HG02759 (cell line): ENCODE data around the gene MLIP.

Source experiments
- ATAC-seq: cut with Tn5 transposase; IDR thresholded peaks from one replicate; pipeline ENCODE4 v1.9.1; 2021; ENCODE audit warnings: mild to moderate bottlenecking, moderate library complexity; ENCODE audit not compliant: unreplicated experiment

The MLIP gene

GRCh38 chr6:54096811-54097210 lies 14.4 kb upstream of the MLIP start:
- ATAC-seq = no peak

GRCh38 chr6:54097753-54098152 lies 13.5 kb upstream of the MLIP start:
- no peak for ATAC-seq

- no peak for ATAC-seq
Measured at GRCh38 chr6:54098450-54099044, 12.7 kb upstream of the MLIP start.

- no peak for ATAC-seq
Measured at GRCh38 chr6:54099225-54099624, 12.0 kb upstream of the MLIP start.

GRCh38 chr6:54100411-54101006 lies 10.7 kb upstream of the MLIP start:
- ATAC-seq = peak; percentile 84

- no peak for ATAC-seq
Measured at GRCh38 chr6:54102238-54102637, 9.0 kb upstream of the MLIP start.

GRCh38 chr6:54103497-54103896 lies 7.7 kb upstream of the MLIP start:
- ATAC-seq = no peak

GRCh38 chr6:54106727-54107126 lies 4.5 kb upstream of the MLIP start:
- ATAC-seq = no peak

GRCh38 chr6:54107470-54108090 lies 3.7 kb upstream of the MLIP start:
- ATAC-seq = no peak

GRCh38 chr6:54108271-54108670 lies 3.0 kb upstream of the MLIP start:
- ATAC-seq = no peak

GRCh38 chr6:54109586-54109985 lies 1.7 kb upstream of the MLIP start:
- ATAC-seq = no peak

GRCh38 chr6:54112151-54112650 lies 958 bp downstream of the MLIP start:
- no peak for ATAC-seq

GRCh38 chr6:54114991-54115390 lies 3.7 kb downstream of the MLIP start:
- ATAC-seq = no peak

- ATAC-seq = no peak
Measured at GRCh38 chr6:54115966-54116365, 4.7 kb downstream of the MLIP start.

- ATAC-seq = no peak
Measured at GRCh38 chr6:54118117-54118516, 6.9 kb downstream of the MLIP start.

GRCh38 chr6:54125493-54125892 lies 14.2 kb downstream of the MLIP start:
- no peak for ATAC-seq

GRCh38 chr6:54130179-54130578 lies 18.9 kb downstream of the MLIP start:
- ATAC-seq = no peak

- no peak for ATAC-seq
Measured at GRCh38 chr6:54132587-54132986, 21.3 kb downstream of the MLIP start.

- no peak for ATAC-seq
Measured at GRCh38 chr6:54133186-54133585, 21.9 kb downstream of the MLIP start.

GRCh38 chr6:54134935-54135334 lies 23.7 kb downstream of the MLIP start:
- ATAC-seq = no peak

GRCh38 chr6:54135665-54136369 lies 24.6 kb downstream of the MLIP start:
- no peak for ATAC-seq

- no peak for ATAC-seq
Measured at GRCh38 chr6:54138795-54139194, 27.6 kb downstream of the MLIP start.
